Neural cell (in vitro differentiated cells): Measurements from ENCODE around the gene H1-8. TPM values are rescaled to one million over a fixed set of nuclear protein-coding genes. Genes with fewer than 3 reads are reported as not detected.

ENCODE experiments used
- H2AFZ ChIP-seq: fragments of 200-600, 300-800 bp; sonication (generic), shearing (Covaris generic); 2 replicates; pipeline ENCODE4 v1.6.0; 2014; ENCODE audit warnings: low read depth, mild to moderate bottlenecking, antibody characterized with exemption, low read length, moderate library complexity
- H3F3A ChIP-seq: fragments of 200-600 bp; shearing (Covaris generic); 2 replicates; pipeline ENCODE4 v1.6.1; 2016; ENCODE audit warnings: mild to moderate bottlenecking, moderate library complexity, mixed read lengths, antibody characterized with exemption, low read length; ENCODE audit not compliant: insufficient read depth, poor library complexity, severe bottlenecking
- H3K27ac ChIP-seq: fragments of 200-600, 300-800 bp; sonication (generic), shearing (Covaris generic); 2 replicates; pipeline ENCODE4 v1.5.1; 2014; ENCODE audit warnings: mild to moderate bottlenecking, low read length, moderate library complexity
- H3K27me3 ChIP-seq: fragments of 300-800, 200-600 bp; sonication (generic), shearing (Covaris generic); 2 replicates; pipeline ENCODE4 v1.6.0; 2014; ENCODE audit warnings: mild to moderate bottlenecking, low read depth, low read length, moderate library complexity; ENCODE audit not compliant: insufficient read depth
- H3K36me3 ChIP-seq: fragments of 300-800, 200-600 bp; sonication (generic), shearing (Covaris generic); 2 replicates; pipeline ENCODE4 v1.5.1; 2014; ENCODE audit warnings: mild to moderate bottlenecking, antibody characterized with exemption, low read length, moderate library complexity; ENCODE audit not compliant: insufficient read depth
- H3K4me2 ChIP-seq: fragments of 300-800, 200-600 bp; sonication (generic), shearing (Covaris generic); 2 replicates; pipeline ENCODE4 v1.6.0; 2014; ENCODE audit warnings: mild to moderate bottlenecking, low read length
- H3K4me3 ChIP-seq: fragments of 300-800, 200-600 bp; sonication (generic), shearing (Covaris generic); 2 replicates; pipeline ENCODE4 v1.5.1; 2014; ENCODE audit warnings: mild to moderate bottlenecking, low read length, moderate library complexity
- H3K79me2 ChIP-seq: fragments of 200-600 bp; shearing (Covaris generic); replicated peaks from 2 replicates; pipeline ENCODE4 v1.6.0; 2014; ENCODE audit warnings: mild to moderate bottlenecking, low read length, moderate library complexity; ENCODE audit not compliant: insufficient read depth
- H3K9ac ChIP-seq: fragments of 300-800, 200-600 bp; sonication (generic), shearing (Covaris generic); 2 replicates; pipeline ENCODE4 v1.6.1; 2016; ENCODE audit warnings: mild to moderate bottlenecking, low read length, mixed read lengths
- H3K9me2 ChIP-seq: fragments of 200-600 bp; shearing (Covaris generic); 2 replicates; pipeline ENCODE4 v1.6.1; 2016; ENCODE audit warnings: mild to moderate bottlenecking, low read length, mixed read lengths; ENCODE audit not compliant: insufficient read depth
- H3K9me3 ChIP-seq: fragments of 200-600, 300-800 bp; sonication (generic), shearing (Covaris generic); 2 replicates; pipeline ENCODE4 v1.6.1; 2016; ENCODE audit warnings: mild to moderate bottlenecking, mixed run types, low read length, moderate library complexity, mixed read lengths
- H4K20me1 ChIP-seq: fragments of 200-600 bp; shearing (Covaris generic); 2 replicates; pipeline ENCODE4 v1.6.1; 2016; ENCODE audit warnings: mild to moderate bottlenecking, mixed run types; ENCODE audit not compliant: insufficient read depth
- CTCF ChIP-seq: fragments of 450-650 bp; IDR thresholded peaks from 2 replicates; pipeline ENCODE4 v1.5.1; 2014; ENCODE audit warnings: antibody characterized with exemption, mild to moderate bottlenecking, moderate library complexity; ENCODE audit not compliant: poor library complexity, severe bottlenecking
- EP300 ChIP-seq: fragments of 450-650 bp; conservative IDR thresholded peaks from 2 replicates; pipeline ENCODE4 v1.6.1; 2014; ENCODE audit warnings: antibody characterized with exemption, mild to moderate bottlenecking, moderate library complexity; ENCODE audit not compliant: poor library complexity, severe bottlenecking
- EZH2 ChIP-seq: fragments of 200-600, 300-800 bp; shearing (Covaris generic), sonication (generic); IDR thresholded peaks from 2 replicates; pipeline ENCODE4 v1.6.1; 2014; ENCODE audit warnings: antibody characterized with exemption, low read length, borderline replicate concordance, mild to moderate bottlenecking; ENCODE audit not compliant: insufficient read depth, poor library complexity, severe bottlenecking
- MXI1 ChIP-seq: fragments of 450-650 bp; conservative IDR thresholded peaks from 2 replicates; pipeline ENCODE4 v1.6.1; 2014; ENCODE audit warnings: antibody characterized with exemption, mild to moderate bottlenecking; ENCODE audit not compliant: poor library complexity, severe bottlenecking
- POLR2AphosphoS5 ChIP-seq: IDR thresholded peaks from 2 replicates; pipeline ENCODE4 v1.6.1; 2012
- RAD21 ChIP-seq: fragments of 450-650 bp; conservative IDR thresholded peaks from 2 replicates; pipeline ENCODE4 v1.6.1; 2014; ENCODE audit warnings: antibody characterized with exemption, mild to moderate bottlenecking, moderate library complexity
- REST ChIP-seq: IDR thresholded peaks from 2 replicates; pipeline ENCODE4 v1.6.1; 2012; ENCODE audit warnings: borderline replicate concordance
- SMC3 ChIP-seq: fragments of 450-650 bp; conservative IDR thresholded peaks from 2 replicates; pipeline ENCODE4 v1.6.1; 2014; ENCODE audit warnings: antibody characterized with exemption, mild to moderate bottlenecking, moderate library complexity; ENCODE audit not compliant: poor library complexity
- TAF1 ChIP-seq: IDR thresholded peaks from 2 replicates; pipeline ENCODE4 v1.6.1; 2012; ENCODE audit warnings: low read depth
- polyA plus RNA-seq: library from polyadenylated mRNA; depleted of rRNA; stranded (reverse); fragments of >200 nt; gene quantifications from 2 replicates; pipeline ENCODE4 v1.2.3, GENCODE V29; 2014

The H1-8 gene
- polyA plus RNA-seq, 1 donor from 2014 or later, result not detected

DNA sequence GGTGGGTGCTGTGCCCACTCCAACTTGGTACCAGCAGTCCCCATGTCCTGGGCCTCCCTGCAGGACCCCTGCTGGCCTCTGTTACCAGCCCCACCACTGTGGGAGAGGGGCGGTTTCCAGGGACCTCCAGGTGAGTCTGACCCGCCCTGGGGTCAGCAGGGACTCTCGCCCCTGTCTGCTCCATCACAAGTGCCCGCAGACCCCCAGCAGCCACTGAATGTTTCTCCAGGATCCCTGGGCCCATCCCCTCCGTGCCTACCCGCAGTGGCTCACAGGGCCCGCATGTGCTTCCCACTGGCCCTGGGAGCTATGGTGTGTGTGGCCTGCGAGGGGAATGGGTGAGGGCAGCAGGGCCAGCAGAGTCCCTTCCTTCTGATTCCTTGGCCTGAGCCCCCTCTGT, 24.4 kb upstream of the H1-8 start:
- H3K9ac ChIP-seq, result no peak overlapping the region
- no peaks in the 10 kb centered on the region for H4K20me1 ChIP-seq
- H3K9me2 ChIP-seq, result no peaks in the 10 kb centered on the region
- no peak overlapping the region for H2AFZ ChIP-seq
- TF ChIP-seq SMC3 (no peak), CTCF (no peak), POLR2AphosphoS5 (no peak), REST (no peak), RAD21 (no peak), MXI1 (no peak), EP300 (no peak), EZH2 (no peak), TAF1 (no peak)
- H3K79me2 ChIP-seq, result no peaks in the 10 kb centered on the region
- no peaks in the 10 kb centered on the region for H3F3A ChIP-seq
- H3K27ac ChIP-seq, result no peak overlapping the region
- no peaks in the 10 kb centered on the region for H3K9me3 ChIP-seq
- H3K4me3 ChIP-seq, result no peak overlapping the region
- H3K27me3 ChIP-seq, result no peaks in the 10 kb centered on the region
- H3K4me2 ChIP-seq, result no peak overlapping the region
- no peaks in the 10 kb centered on the region for H3K36me3 ChIP-seq

GRCh38 chr3:129519449-129519848, 23.5 kb upstream of the H1-8 start:
- TF ChIP-seq TAF1, result no peak
- TF ChIP-seq EZH2, result no peak
- no peak for TF ChIP-seq SMC3
- TF ChIP-seq CTCF, result no peak
- no peak for TF ChIP-seq RAD21
- TF ChIP-seq POLR2AphosphoS5, result no peak
- no peak for TF ChIP-seq REST
- TF ChIP-seq MXI1, result no peak
- TF ChIP-seq EP300, result no peak
- Histone ChIP-seq H3K36me3 (no peaks in the 10 kb centered on the region), H4K20me1 (no peaks in the 10 kb centered on the region), H2AFZ (no peak overlapping the region), H3K9ac (no peak overlapping the region), H3K9me3 (no peaks in the 10 kb centered on the region), H3K79me2 (no peaks in the 10 kb centered on the region), H3K9me2 (no peaks in the 10 kb centered on the region), H3K4me2 (no peak overlapping the region), H3K4me3 (no peak overlapping the region), H3K27ac (no peak overlapping the region), H3F3A (no peaks in the 10 kb centered on the region), H3K27me3 (no peaks in the 10 kb centered on the region)
